Stimulated activated CD4-positive, alpha-beta T cell treated with anti-CD3 and anti-CD28 coated beads, Interleukin-4, amount 100 ng/mL, for 24 hours (primary cell): ENCODE measurements around the gene DOK5.

ENCODE experiments used
- DNase-seq: peaks from one replicate; pipeline ENCODE4 v3.0.0-alpha.2; 2020

Gene DOK5

DNA sequence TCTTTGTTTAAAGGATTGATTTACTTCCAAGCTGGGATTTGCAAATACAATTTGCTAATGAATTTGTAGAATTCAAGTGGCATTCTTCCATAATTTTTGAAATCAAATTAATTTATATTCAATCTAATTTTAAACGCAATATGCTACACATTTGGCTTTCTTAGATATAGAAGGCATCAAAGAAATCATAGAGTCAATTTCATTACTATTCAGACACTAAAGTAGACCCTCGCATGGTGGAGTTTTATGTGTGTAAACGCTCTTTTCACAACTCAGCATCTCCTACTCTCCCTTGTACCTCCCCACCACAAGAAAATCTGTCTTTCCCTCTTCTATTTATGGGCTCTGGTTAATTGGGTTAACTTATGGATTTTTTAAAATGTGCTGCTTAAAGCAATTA, 144.3 kb downstream of the DOK5 start:
- no peak for DNase-seq

DNA sequence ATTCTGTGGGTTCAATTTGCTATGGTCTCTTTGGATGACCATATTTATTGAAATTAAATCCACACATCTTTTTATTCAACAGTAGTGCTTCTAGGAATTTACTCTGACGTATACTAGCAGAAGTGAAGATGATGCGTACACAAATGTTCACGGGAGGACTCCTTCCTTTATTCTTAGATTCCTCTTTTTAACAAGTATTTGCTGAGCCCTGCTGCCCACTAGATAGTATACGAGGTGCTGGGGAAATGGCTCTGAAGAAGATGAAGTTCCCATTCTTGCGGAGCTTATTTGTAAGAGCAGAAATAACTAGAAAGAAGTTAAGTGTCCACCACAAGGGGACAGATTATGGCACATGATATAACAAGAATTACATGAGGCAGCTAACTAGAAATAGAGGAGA, 145.2 kb downstream of the DOK5 start:
- DNase-seq = no peak

DNA sequence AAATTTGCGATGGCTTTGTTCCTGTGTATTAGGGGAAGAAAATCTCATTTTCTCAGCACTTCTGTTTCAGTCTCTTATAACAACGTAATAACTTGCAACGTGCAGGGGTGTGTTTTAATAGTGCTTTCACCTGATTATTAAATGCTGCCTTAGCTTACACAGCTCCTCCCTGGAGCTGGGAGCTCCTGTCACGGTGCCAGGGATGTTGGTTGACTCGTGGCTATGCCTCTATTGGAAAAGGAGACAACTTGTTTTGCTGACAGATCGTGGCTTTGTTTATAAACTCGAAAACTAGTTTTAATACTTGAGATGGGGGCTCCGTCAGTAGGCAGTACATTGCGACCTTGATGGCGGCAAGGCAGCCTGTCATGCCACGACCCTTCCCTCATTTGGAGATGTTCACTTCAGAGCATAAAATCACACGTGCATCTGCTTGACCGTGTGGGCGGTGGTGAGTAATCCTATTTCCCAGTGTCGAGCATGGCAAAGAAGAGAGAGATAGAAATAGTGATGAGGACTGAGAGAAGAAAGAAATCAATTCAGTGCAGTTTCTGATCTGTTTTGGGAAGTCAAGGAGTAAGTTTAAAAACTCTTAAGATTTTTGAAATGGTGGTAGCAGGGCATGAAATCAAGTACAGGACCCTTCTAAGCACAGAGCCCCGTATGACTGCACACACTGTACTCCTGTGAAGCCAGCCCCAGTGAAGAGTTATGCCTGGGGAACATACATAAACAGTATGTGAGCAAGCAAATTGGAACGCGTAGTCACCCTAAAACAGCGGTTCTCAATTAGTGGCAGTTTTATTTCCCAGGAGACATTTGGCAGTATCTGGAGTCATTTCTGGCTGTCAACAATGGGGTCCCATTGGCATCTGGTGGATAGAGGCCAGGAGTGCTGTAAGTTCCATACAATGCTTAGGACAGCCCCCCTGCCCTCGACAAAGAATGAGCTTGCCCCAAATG, 147.2 kb downstream of the DOK5 start:
- no peak for DNase-seq

DNA sequence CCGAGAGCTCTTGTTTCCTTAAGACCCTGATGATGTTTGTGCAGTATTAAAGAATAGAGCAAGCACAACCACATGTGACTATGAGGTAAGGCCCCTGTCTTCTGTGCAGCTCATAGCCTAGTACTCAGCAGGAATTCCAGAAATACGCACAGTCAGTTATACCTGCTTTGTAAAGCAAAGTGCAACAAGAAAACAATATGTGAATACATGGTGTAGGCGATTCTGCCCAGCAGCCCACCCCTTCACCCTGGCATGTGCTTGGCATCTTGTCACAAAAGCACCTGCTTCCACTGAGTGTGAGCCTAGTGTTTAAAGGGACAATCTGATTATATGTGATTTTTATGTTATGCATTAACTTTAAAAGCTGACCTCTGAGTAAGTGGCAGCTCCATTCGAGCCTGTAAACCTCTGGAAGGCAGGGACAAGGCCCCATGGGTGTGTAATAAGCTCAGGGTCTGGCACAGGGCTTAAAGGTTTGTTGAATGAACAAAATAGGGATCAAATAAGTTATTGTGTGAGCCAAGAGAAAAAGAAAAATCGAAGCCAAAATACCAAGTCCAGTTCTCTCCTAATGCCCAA, 148.7 kb downstream of the DOK5 start:
- DNase-seq = no peak

DNA sequence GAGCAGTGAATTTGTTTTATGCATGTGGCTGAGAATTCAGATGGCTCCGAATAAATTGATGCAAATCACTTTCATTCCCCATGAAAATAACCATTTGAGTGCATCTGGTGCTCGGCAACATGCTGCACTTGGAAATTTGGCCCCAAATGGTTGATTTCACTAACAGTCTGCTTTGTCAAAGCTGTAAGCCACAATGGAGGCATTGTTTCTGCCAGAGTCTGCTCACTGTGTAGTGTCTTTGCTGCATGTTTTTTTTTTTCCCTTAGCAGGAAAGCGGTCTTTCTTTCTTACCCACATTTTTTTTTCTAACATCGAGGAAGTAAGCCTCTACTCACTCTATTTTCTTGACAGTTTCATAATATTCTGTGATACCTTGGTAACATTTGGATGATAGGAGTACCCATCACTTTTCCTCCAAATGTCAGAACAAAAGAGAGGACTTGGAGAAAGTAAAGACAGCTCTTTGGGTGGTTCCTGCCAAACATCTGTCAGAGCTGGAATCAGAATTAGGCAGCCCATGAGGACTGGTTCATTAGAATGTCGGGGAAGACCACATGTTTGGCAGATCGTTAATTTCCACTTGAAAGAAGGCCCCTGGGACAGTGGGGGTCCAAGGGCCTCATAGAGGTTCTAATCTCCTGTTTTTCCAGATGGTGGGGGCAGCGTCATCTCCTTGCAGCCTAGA, 149.5 kb downstream of the DOK5 start:
- DNase-seq = no peak

DNA sequence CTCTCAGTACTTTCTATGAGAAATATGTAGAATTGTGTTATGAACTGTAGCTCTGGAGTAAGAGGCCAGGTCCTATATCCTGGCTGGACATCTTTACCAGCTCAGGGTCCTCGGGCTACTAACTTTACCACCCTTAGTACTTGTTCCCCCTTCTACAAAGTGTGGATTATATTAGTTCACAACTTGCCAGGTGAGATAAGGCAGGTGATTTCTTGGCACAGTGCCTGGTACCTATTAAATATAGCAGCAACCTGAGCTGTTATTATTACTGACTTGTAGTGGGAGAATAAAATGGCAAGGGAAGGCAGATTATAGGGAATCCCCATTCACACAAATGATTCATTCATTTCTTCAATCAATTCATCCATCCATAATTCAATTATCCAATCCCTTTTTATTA, 150.1 kb downstream of the DOK5 start:
- DNase-seq = no peak

DNA sequence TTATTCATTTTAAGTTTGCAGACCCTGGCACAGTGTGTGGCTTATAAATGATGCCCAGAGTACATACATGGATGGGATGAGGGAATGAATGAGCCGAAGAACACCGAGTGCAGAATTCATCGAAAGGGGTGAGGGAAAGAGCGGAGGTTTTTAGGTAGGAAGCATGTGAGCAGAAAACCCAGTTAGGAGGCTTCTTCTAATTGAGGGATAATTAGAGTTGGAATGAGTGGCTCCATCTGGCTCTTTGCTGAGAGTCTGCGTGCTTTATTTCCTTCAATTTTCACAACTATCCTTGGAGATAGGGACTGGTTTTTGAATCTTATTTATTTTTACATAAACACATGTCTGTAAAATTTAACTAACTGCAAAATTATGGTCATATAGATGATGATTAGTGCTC, 150.7 kb downstream of the DOK5 start:
- DNase-seq = no peak

DNA sequence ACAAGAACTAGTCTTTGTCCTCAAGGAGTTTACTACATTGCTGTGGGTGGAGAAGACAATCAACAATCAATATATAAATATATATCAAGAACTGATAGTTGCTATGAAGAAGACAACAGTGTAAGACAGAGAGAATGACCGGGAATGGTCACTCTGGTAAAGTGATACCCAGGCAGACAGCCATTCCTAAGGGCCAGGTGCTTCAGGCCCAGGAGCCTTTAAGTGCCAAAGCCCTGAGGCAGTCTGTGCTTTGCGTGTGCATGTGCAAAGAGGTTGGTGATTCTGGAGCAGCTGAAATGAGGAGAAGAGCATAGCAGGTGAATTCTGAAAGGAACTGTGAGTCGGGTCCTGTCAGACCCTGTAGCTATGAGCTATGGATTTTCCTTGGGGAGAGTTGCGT, 154.2 kb downstream of the DOK5 start:
- DNase-seq = no peak

DNA sequence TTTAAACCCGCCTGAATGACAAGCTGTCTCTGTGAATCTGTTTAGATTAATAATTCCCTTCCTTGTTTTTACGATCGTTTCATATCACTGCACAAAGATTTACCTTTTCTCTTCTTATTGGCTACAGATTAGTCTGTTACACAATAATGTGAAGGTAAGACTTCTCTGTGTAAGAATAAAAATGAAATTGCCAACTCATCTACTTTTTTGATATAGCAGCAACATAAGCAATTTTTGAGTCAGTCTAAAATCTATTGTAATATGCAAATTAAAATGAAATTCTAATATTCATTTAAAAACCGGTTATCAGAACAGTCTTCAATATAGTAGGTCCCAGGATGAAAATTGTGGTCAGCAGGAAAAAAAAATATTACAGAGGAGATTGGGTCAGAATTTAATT, 155.2 kb downstream of the DOK5 start:
- DNase-seq = no peak

DNA sequence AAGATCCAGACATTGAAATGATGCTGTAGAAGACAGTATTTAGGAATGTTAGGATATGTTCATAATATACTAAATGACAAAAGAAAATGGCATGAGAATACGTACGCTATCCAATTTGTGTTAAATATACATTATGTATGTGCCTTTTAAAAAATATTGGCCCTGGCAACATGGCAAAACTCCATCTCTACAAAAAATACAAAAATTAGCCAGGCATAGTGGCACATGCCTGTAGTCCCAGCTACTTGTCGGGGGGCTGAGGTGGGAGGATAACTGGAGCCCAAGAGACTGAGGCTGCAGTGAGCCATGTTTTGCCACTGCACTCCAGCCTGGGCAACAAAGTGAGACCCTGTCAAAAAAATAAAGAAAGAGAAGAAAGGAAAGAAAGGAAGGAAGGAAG, 155.7 kb downstream of the DOK5 start:
- no peak for DNase-seq

DNA sequence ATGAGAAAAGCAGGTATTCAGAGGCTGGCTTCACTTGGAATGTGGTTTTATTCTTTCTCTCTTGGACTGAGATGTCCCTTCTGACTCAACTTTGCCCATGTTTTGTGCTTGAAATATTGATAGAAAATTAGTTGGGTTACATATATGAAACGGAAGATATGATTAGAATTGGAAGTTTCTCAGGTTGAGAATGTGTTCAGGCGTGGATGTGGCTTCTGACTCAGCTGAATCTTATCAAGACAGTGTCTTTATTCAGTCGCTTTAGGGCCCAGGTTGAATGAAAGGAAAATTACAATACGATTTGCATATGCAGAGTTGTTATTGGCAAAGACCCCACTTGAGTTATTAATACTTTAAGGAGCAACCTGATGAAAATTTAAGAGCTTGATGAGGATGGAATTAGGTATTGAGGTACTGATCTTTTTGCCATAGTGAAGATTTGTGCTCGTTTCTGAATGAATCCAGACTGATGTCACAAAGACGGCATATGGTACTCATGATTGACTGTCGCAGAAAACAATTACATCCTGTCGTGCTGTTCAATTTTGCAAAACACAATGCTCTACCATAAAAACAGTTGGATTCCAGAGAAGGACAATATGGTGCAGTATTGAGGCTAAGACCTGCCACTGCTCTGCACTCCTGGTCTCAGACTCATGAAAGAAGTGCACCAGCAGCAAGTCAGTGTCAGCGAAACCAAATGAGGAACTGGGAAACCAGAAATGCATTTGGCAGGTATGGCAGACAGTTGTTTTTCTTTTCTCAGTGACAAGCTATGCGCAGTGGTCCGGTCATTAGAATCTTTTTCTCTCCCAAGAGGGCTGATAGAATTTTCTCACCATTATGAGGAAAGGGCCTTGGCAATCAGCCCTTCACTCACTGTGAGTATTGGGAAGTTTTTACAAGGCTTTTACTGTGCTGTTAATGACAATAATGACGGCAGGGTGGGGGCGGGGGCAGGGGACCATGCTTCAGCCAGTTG, 158.3 kb downstream of the DOK5 start:
- no peak for DNase-seq

DNA sequence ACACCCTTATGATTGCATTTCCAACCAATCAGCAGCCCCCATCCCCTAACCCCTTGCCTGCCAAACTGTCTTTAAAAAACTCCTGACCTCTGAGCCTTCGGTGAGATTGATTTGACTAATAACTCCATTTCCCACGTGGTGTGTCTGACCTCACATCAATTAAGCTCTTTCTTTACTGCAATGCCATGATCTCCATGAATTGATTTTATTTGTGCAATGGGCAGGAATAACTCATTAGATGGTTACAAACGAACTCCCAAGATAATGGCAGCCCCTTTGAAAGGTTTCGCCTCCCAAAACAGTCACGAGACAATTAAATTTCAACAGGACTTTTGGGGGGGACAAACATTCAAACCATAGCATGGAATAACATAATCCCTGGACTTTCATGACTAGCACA, 161.2 kb downstream of the DOK5 start:
- DNase-seq = no peak

DNA sequence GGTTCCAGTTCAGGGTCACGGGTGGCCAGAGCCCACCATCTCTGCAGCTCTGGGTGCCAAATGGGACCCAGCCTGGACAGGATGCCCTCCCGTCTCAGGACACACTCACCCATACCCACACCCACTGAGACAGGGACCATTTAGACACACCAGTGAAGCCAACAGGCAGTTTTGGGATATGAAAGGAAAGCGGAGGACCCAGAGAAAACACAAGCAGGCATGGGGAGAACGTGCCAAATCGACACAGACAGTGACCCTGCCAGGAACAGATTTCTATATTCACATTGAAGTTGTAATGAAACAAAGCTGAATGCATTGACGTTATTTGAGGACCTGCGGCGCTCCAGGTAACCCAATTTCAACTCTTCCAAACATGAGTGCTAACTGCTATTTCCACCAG, 164.5 kb downstream of the DOK5 start:
- DNase-seq = no peak

DNA sequence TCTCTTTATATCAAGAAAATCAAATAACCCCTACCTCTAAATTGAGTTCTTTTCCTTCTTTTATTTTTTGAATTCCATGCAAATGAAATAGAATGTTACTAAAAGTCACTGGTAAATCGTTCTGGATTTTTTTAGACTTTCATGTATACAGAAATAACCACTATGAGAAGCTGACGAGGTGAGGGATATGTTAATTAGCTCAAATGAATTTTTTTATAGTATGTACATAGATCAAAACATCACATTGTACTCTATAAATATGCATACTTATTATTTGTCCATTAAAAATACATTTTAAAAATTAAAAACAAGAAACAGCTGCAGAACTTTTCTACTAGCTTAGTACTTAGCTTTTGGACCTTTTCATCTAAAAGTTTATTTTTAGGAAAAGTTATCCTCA, 165.4 kb downstream of the DOK5 start:
- no peak for DNase-seq

DNA sequence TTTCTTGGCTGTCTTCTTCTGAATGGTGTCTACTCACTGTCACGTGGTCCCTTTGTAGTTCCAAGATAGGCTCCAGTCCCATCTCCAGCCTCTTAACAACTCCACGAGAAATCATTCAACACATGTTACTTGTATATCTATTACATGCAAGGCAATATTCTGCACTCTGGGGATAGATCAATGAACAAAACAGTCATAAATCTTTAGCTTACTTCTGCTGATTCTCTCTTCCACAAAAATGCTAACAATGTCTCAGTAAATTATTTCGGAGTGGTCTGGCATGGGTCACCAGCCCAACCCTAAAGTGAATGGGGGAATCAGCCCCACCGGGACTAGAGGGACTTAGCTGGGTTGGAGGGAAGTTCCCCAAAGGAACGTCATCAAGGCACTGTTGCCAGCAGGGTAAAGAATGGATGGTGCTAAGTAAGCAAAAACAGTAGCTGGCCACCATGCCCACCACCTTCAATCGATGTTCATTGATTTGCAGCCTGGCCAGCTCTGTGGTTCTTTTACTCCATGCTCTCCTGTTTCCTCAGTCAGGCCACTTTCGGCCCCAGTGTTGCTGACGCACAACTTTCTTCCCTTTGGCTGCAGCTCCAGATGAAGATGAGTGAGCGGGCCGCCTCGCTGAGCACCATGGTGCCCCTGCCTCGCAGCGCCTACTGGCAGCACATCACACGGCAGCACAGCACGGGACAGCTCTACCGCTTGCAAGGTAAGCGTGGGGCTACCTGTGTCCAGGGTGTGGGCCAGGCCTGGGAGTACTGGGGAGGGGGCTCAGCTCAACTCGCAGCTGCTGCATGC, 167.7 kb downstream of the DOK5 start:
- DNase-seq = no peak

DNA sequence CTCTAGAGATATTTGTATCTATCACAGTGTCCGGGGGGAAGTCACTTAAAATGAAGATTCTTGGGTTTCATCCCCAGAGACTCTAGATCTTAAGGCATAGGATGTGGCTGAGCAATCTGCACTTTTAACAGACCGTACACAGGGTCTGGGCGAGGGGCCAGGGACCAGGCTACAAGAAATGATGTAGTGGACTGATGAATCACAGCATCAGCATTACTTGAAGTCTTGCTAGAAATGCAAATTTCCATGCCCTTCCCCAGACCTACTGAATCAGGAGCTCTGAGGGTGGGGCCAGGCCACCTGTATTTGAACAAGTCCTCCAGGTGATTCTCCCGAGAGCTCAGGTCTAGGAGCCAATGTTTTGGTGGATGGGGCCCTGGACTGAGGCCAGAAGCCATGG, 168.4 kb downstream of the DOK5 start:
- no peak for DNase-seq

DNA sequence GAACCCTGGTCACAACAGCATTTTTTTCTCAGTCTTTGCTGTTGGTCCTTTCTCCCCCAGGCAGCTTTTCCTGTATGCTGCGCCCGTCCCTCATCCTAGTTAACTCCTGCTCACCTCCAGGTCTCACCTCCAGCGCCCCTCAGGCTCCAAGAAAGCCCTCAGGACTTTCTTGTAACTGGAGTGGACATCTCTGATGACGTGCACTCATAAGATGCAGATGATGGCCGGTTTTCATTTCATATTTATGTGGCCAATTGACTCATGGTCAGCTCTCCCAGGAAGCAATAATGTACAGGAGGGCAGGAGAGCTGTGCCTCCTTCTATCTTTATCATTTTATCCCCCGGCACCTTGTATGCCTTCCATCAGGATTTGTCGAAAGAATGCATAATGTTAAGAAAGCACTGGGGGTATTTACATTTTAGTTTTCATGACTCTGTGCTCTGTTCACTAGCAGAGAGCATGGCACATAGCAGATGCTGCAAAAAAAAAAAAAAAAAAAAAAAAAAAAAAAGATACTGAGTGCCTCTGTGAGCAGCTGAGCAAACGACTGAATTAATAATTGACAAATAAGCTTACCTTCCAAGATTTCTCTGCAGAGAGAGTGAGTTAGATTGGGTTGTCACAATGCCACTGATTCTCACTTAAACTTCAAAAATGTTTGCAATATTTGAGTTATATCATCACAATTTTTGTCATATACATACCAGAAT, 170.2 kb downstream of the DOK5 start:
- DNase-seq = no peak

DNA sequence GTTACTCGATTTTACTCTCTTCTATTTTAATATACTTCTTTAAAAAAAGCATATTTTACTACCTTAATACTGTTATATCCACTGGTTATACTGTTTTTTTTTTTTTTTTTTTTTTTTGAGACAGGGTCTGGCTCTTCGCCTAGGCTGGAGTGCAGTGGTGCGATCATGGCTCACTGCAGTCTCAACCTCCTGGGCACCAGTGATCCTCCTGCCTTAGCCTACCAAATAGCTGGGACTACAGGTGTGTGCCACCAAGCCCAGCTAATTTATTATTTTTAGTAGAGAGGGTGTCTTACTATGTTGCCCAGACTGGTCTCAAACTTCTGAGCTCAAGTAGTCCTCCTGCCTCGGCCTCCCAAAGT, 170.7 kb downstream of the DOK5 start:
- DNase-seq = no peak

DNA sequence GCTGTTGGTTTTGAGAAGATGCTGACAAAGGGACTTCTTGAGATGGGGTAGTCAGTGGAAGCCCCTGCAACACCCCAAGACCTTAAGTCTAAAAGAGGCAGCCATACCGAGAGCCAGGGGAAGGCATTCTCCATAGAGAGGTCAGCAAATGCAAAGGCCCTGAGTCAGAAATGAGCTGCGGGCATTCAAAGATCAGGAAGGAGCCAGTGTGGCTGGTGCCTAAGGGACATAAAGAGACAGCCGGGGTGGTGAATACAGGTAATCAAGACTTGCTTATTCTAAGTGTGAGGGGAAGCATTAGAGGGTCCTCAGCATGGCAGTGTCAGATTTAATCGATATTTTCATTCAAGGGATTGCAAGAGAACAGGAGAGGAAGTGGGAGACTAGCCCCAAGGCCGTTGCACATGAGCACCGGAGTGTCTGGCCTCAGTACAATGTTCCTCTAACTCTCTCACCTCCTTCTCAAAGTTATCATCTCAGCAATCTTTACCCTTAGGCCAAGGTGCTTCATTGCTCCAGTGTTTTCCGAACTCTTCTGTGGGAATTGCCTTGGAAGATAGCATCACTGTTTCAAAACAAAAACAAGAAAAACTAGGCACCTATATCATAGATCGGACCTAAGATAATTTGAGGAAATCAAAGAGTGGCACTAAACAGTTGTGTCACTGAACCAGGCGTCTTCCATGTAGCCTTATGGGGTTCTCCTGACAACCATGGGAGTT, 173.2 kb downstream of the DOK5 start:
- DNase-seq = no peak

DNA sequence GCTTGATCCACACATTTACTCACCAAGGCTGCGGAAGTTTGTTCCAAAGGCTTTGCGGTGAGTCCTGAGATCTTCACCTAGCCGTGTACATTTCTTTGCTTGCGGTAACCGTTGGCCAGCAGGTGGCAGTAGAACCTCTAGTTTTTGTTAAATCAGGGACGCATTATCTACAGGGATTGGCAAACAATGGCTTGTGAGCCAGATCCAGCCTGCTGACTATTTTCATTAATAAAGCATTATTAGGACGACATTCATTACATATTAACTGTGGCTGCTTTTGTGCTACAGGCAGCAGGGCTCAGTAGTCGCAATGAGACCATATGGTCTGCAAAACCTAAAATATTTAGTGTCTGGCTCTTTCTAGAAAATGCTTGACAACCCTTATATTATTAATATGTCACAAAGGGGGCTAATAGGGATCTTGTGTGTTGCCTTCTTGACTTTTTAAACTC, 174.1 kb downstream of the DOK5 start:
- DNase-seq = peak; percentile 76
